ENCODE results near the gene AQP2.

- TF ChIP-seq SIN3A (IDR thresholded peaks at IDR 0.05; ENCODE audit: borderline replicate concordance, insufficient read depth, low read length) (no peak), POLR2AphosphoS5 (IDR thresholded peaks at IDR 0.05; ENCODE audit: low read depth, low read length) (no peak), TAF1 (IDR thresholded peaks at IDR 0.05; ENCODE audit: borderline replicate concordance, insufficient read depth, low read length) (no peak)
Measured at GRCh38 chr12:49929581-49929980, 21.0 kb upstream of the AQP2 start.

All from PFSK-1 (cell line).